GM18909 (cell line): ENCODE data around the gene ADORA1.

Source experiments
- ATAC-seq: cut with Tn5 transposase; IDR thresholded peaks from one replicate; pipeline ENCODE4 v1.9.1; 2021; ENCODE audit warnings: mild to moderate bottlenecking; ENCODE audit not compliant: unreplicated experiment, poor library complexity

The ADORA1 gene

DNA sequence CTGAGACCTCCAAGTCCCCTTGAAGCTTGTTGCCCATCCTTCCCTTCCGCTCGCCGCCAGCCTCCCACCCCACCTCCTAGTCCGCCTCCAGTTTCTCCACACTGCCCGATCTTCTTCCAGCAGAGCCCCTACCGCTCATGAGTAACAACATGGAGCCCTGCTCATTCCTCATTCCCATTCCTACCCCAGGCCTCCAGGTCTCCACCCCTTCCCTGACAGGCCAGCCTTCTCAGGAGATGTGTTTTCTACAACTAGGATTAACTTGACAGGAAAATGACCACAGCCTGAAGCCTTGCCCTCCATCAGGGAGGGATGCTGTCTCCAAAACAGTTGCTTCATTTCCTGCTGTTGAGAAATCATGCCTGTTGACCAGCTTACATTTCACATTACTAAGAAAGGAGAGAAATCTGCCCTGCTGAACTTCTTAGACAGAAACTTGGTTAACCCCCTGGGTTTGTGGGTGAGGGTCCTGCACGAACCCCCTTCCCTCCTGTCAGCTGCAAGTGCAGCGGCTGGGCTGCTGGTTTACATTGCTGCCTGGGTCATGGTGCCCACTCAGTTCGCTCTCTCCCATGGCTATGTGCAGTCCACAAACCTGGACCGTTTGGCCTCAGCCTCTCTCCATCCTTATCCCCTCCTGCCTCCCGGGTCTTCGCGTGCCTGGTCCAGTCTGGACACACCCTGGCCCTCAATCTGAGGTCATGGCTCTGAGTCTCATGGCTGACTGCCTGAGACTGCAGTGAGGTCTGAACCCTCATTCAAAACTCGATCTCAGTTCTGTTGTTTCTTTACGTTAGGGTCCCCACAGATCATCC is 75.1 kb downstream of the ADORA1 start:
- no peak for ATAC-seq

DNA sequence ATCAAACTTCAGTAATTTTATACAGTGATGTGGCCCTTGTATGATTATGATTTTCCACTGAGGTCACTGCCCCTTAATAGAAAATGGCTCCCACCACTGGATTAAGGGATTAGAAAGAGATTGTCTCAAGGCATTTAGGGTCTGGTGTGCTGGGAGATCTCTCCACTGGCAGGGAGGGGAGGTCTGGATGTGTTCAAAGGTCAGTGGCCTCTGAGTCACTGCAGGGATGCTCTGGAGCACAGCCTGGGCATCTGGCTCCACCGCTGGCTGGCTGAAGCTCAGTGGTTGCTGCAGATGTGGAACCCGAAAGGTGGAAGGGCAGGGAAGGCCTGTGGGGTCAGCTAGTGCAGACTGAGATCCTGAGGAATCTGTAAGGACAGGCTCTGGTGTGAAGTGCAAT is 77.2 kb downstream of the ADORA1 start:
- no peak for ATAC-seq

DNA sequence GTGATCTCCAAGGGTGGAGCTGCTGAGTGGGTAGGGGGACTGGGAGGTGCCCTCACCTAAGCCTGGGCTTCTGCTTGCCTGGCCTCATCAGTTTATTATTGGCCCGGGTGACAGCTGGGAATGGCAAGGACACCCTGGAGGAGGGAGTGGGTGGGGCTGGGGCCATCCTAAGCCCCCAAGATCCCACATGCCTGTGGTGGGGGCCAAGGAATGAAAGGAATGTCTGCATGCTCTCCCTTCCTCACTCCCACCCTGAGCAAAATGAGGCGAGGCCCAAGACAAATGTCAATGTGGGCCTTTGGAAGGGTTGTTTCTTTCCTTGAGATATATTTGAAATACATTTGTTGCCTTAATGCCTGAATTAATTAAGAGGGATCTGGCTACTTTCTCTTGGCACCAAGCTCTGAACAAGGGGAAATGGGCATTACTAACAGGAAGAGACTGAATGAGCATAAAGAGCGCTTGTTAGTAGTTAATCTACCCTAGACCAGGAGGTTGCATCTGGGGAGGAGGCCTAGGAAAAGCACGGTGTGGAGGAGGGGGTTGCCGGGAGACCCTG is 78.7 kb downstream of the ADORA1 start:
- no peak for ATAC-seq

DNA sequence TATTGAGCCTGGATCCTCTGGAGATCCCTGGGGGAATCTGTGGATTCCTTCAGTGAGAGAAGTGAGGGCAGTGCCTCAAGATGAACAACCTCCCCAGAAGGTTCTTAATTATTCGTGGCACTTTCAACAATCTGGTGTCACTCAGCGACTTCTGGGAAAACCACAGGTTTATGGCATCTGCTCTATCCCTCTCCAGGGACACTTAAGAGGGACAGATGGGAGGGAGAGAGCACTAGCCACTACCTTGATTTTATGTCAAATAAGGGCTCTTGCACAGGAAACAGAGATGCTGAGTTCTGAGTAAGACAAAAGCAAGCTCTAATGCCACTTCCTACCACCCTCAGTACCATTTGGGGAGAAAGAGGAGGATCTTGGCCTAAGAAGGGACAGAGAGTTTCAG is 80.2 kb downstream of the ADORA1 start:
- no peak for ATAC-seq

DNA sequence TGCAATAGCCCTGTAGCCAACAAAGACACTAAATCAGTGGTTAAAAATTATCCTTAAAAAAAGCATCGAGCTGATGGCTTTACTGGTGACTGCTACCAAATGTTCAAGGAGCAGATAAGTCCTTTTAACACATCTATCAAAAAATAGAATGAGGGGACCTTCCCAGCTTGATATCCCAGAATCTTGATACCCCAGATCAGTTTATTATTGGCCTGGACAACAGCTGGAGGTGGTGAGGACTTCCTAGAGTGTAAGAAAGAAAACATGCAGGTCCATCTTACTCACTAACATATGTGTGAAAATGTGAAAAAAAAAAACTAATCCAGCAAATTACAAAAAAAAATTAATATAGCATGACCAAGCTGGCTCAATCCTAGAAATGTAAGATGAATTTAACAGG is 80.7 kb downstream of the ADORA1 start:
- no peak for ATAC-seq

DNA sequence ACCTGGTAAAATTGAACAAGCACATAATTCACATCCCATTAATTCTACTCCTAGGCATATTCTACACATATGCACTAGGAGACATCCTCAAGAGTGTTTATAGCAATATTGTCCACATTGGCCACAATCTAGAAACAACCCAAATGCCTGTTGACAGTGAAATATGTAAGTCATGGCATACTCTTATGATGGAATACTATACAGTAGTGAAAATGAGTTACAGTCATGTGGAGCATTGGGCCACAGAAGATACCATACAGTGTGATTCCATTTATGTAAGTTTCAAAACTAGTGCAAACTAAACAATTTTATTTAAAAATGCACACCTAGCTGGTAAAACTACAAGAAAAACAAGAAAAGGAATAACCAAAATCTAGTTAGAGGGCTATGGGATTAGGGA is 82.8 kb downstream of the ADORA1 start:
- ATAC-seq, result no peak

DNA sequence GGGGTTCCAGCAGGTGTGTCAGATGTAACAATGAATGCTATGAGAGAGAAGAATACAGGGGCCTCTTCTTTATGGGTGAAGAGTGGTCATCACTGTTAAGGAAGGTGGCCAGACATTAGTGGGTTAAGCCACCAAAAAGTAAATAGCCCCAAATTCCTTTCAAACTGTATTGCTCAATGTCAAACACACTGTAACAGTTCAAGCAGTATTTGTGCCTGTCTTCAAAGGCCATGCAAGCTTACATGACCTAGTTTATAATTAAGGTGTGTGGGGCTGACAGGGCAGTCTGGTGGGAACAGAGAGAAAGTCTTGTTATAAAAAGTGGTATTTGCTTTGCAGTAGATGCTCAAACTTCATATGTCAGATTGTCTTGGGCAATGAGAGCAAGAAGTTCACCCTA is 83.5 kb downstream of the ADORA1 start:
- ATAC-seq, result no peak

DNA sequence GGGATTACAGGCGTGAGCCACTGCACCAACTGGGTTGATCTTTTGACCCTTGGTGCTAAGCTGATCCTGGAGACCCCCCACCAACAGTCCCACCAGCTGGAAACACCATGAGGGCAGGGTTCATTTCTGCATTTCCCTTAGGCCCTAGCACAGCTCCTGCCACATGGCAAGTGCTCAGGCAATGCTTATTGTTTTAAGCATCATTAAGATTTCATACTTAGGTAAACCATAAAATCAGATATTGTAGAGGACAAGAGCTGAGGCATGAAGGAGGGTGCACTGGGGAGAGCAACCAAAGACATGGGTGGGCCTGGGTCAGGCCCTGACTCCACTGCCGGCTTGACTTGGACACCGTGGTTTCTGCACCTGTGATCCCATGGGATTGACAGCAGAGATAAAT is 84.3 kb downstream of the ADORA1 start:
- ATAC-seq, result no peak

DNA sequence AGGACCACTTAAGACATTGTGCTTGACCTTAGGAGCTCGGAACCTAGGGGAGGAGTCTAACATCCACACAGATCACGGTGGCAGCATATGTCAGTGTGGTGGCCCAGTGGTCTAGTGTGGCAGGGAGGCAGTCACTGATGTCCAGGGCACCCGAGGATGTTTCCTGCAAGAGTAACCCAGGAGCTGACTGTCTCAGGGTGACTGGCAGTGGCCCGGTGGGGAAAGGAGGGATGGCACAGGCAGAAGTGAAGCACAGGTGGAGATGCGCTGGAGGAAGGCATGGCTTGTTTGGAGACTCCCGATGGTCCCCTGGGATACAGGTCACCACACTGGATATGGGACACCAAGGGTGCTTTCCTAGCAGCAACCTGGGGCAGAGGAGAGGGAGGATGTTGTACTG is 85.6 kb downstream of the ADORA1 start:
- no peak for ATAC-seq

DNA sequence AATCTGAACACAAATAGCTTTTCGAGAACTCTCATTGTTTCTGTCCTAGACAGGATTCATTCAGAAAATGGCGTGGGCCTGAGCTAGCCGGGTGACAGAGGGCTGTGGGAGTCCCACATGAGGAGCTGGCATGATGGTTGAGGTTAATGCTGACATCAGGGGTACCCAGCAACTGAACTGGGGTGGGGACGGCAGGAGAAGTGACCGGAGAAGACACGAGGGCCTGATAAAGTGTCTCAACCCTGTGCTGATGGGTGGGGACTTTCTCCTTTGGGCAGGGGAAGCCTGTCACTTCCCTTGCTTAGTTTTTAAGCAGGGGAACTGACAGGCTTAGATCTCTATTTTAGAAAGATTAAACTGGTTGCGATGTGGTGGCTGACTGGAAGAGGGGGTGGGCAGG is 87.3 kb downstream of the ADORA1 start:
- ATAC-seq, result no peak

DNA sequence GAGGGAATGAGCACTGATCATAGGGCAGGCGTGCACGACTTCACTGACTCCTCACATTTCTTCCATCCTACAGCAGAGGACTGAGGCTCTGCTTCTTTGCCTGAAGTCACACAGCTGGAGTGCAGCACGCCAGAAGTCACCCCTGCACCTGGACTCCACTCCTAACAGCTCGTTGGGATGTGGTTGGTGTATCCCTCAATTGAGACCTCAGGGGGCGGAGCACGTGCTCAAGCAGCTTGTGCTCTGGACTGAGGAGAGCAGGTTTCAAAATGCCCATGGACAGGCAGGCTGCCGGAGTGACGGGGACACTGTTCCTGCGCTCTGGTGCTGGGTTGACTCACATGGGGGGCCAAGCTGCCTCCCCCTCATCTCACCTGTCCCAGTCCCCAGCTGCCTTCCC is 88.0 kb downstream of the ADORA1 start:
- ATAC-seq, result no peak

DNA sequence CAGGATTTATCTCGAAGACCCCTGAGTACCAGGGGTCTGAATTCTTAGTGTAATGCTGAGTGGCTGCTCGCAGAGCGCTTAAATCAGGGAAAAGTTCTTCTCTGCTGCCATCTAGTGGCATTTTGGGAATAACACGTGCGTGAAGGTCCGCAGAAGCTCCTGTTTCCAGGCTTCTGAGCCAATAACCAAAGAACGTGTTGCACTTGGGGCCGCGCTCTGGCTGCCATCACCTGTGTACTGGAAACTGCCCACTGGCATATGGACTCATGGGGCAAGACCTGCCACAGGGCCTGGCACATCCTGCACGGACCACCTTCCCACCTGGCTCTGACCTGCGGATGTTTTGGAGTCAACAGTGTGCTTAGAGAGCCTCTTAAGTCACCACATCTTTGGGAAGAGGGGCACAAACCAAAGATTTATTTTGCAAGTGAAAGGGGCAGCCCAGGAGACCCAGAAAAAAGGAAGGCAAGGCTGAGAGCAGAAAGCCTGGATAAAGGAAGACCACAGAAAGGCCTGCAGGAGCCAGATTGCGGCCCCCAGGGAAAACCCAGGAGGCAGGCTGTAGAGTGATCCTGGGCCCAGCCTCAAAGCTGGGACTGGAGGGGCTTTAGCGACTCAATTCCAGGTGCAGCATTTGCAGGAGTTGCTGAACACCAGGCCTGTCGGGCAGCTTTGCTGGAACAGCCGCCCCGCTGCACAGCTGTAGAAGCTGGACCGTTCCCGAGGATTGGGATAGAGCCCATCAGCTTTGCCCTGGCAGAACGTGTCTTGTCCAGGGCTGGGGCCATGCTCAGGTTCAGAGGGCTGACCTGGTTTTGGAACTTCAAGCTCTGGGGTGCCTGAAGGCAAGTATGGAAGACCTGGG is 89.0 kb downstream of the ADORA1 start:
- no peak for ATAC-seq
